ENCODE results near the gene NEURL1.

DNA sequence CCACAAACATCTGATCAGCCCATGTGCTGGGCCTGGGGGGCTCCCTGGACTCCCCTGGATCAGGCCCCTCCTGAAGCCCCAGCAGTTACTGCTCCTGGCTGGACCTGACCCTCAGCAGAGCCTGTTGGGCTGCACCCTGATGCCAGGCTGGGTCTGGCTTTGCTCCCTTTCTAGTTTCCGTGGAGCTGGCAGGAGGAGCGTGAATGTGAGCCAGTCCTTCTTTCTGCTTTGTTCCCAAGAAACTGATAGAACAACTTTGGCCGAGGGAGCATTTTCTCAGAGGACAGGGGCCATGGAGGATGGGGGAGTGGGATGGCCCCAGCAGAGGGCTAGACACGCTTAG lies 128.2 kb downstream of the NEURL1 start:
- TF ChIP-seq CTCF (IDR thresholded peaks at IDR 0.05): no peak
- no peak for TF ChIP-seq POLR2A (IDR thresholded peaks at IDR 0.05)
